K562 (cell line): Measurements from ENCODE around the gene BIVM. TPM values are rescaled to one million over a fixed set of nuclear protein-coding genes. Genes with fewer than 3 reads are reported as not detected.

Experiments
- CBFA2T3 ChIP-seq: fragments of 450-650 bp; IDR thresholded peaks from 2 replicates; pipeline ENCODE4 v1.6.1; 2017
- FOXA1 ChIP-seq: fragments of 450-650 bp; IDR thresholded peaks from 2 replicates; pipeline ENCODE4 v1.6.1; 2016; ENCODE audit warnings: mild to moderate bottlenecking, borderline replicate concordance
- GTF2F1 ChIP-seq: IDR thresholded peaks from 2 replicates; pipeline ENCODE4 v1.6.1; 2011; ENCODE audit warnings: low read depth, low read length, improper control_type of control experiment
- HDAC6 ChIP-seq: IDR thresholded peaks from 2 replicates; pipeline ENCODE4 v1.6.1; 2012; ENCODE audit warnings: low read depth, mild to moderate bottlenecking, control low read depth, inconsistent platforms, low read length, moderate library complexity
- HLTF ChIP-seq: fragments of 450-650 bp; IDR thresholded peaks from 2 replicates; pipeline ENCODE4 v1.6.1; 2016
- KAT7 ChIP-seq: sonication (generic); formaldehyde crosslinking; IDR thresholded peaks from 2 replicates; pipeline ENCODE4 v1.8.0; 2022; ENCODE audit warnings: missing genetic modification reagents, mild to moderate bottlenecking, borderline replicate concordance
- MBD2 ChIP-seq: sonication (generic); IDR thresholded peaks from 2 replicates; pipeline ENCODE4 v1.6.1; 2016; ENCODE audit warnings: low read depth, borderline replicate concordance
- MTA2 ChIP-seq: fragments of 450-650 bp; IDR thresholded peaks from 2 replicates; pipeline ENCODE4 v1.6.1; 2016; ENCODE audit warnings: low read depth
- OTX1 ChIP-seq: fragments of 450-650 bp; formaldehyde crosslinking; IDR thresholded peaks from 2 replicates; pipeline ENCODE4 v1.4.0; 2022; ENCODE audit warnings: mild to moderate bottlenecking
- RFX5 ChIP-seq: IDR thresholded peaks from 2 replicates; pipeline ENCODE4 v1.6.1; 2011; ENCODE audit warnings: low read depth, mild to moderate bottlenecking, improper control_type of control experiment, low read length
- RUNX1 ChIP-seq: sonication (generic); IDR thresholded peaks from 2 replicates; pipeline ENCODE4 v1.6.1; 2016; ENCODE audit warnings: antibody characterized with exemption, low read depth
- SIN3B ChIP-seq: fragments of 450-650 bp; IDR thresholded peaks from 2 replicates; pipeline ENCODE4 v1.6.1; 2017; ENCODE audit warnings: low read depth, mild to moderate bottlenecking, moderate library complexity
- YY1 ChIP-seq, 3 experiments: IDR thresholded peaks; 2 replicates each; pipeline ENCODE4 v1.6.1; 2011; ENCODE audit warnings: low read length in 2 of 3, mild to moderate bottlenecking in 2 of 3, moderate library complexity in 2 of 3, borderline replicate concordance in 1 of 3, control low read depth in 1 of 3, low read depth in 1 of 3; ENCODE audit not compliant: insufficient read depth in 3 of 3, insufficient replicate concordance in 2 of 3, control insufficient read depth in 1 of 3, insufficient read length in 1 of 3; ENCODE audit errors: extremely low read depth in 1 of 3
- ZBED1 ChIP-seq: IDR thresholded peaks from 2 replicates; pipeline ENCODE4 v1.6.1; 2014
- ZNF316 ChIP-seq: fragments of 450-650 bp; IDR thresholded peaks from 2 replicates; pipeline ENCODE4 v1.6.1; 2016
- ZNF668 ChIP-seq: fragments of 250-450 bp; sonication (Bioruptor Pico); IDR thresholded peaks from 2 replicates; pipeline ENCODE4 v1.8.0; 2022; ENCODE audit warnings: mild to moderate bottlenecking, inconsistent platforms
- ZSCAN32 ChIP-seq: fragments of 450-650 bp; formaldehyde crosslinking; IDR thresholded peaks from 2 replicates; pipeline ENCODE4 v1.4.0; 2020; ENCODE audit warnings: mild to moderate bottlenecking, moderate library complexity
- polyA plus RNA-seq, 8 experiments: library from polyadenylated mRNA; depleted of rRNA in 4 of 8; stranded (reverse) in 5 of 8; unstranded in 3 of 8; fragments of >200 nt; fragmentation: Nextera tagmentation in 2 of 8; fragmentation: Illumina TruSeq in 1 of 8; extraction: Ambion mirVana in 2 of 8; extraction: Trizol in 1 of 8; gene quantifications; 2 replicates each; pipeline versions ENCODE4 v1.2.1 to v1.2.3, GENCODE V29; 2011 to 2014; ENCODE audit warnings: inconsistent platforms in 1 of 8, missing spikeins in 1 of 8
- total RNA-seq, 7 experiments: library from RNA; depleted of rRNA in 6 of 7; stranded (reverse); fragments of >200 nt in 6 of 7; fragmentation: Illumina TruSeq in 2 of 7; extraction: Trizol in 2 of 7; gene quantifications; 2 replicates each; pipeline versions ENCODE4 v1.2.1 to v1.2.3, GENCODE V29; 2011 to 2021; ENCODE audit warnings: low replicate concordance in 1 of 7
- TF ChIP-seq, protein P1 (sequence below): fragments of 450-650 bp; IDR thresholded peaks from 2 replicates; pipeline ENCODE4 v1.6.1; 2016; ENCODE audit warnings: mild to moderate bottlenecking
- TF ChIP-seq, protein P2 (sequence below): fragments of 250-450 bp; sonication (Bioruptor Pico); IDR thresholded peaks from 2 replicates; pipeline ENCODE4 v1.4.0; 2020; ENCODE audit warnings: mild to moderate bottlenecking, moderate library complexity, borderline replicate concordance
- TF ChIP-seq, protein P3 (sequence below): sonication (generic); formaldehyde crosslinking; IDR thresholded peaks from 2 replicates; pipeline ENCODE4 v1.8.1; 2023; ENCODE audit warnings: mild to moderate bottlenecking, missing genetic modification reagents
- TF ChIP-seq, protein P4 (sequence below): sonication (generic); formaldehyde crosslinking; IDR thresholded peaks from 2 replicates; pipeline ENCODE4 v1.9.0; 2022; ENCODE audit warnings: mild to moderate bottlenecking, missing genetic modification reagents

Gene BIVM
- total and polyA plus RNA-seq, 9 of the 15 experiments (the other 6 are each of a cell fraction or from before 2014, with no cell fraction given) = 3.6 to 23.1 (median 16.8) TPM

DNA sequence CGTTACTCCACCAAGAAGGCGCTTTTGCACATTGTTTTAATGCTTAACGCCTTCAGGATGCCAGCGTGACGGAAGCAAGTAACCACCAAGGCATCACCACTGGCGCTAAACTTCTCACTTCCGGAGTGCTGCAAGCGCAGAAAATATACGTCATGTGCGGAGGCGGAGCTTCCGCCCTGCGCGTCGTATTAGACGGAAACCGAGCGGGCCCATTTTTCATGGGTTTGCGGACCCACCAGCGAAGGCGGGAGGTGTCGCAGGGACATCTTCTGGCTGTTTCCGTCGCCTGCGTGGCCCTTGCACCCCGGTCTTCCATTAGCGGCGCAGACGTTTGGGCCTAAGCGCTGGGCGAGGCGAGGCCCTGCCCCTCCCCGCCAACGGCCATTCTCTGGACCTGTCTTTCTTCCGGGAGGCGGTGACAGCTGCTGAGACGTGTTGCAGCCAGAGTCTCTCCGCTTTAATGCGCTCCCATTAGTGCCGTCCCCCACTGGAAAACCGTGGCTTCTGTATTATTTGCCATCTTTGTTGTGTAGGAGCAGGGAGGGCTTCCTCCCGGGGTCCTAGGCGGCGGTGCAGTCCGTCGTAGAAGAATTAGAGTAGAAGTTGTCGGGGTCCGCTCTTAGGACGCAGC, 46.8 kb downstream of the BIVM start, which contains the start of gene ERCC5 (continued):
- no peak for TF ChIP-seq HDAC6
- TF ChIP-seq, protein P1, sequence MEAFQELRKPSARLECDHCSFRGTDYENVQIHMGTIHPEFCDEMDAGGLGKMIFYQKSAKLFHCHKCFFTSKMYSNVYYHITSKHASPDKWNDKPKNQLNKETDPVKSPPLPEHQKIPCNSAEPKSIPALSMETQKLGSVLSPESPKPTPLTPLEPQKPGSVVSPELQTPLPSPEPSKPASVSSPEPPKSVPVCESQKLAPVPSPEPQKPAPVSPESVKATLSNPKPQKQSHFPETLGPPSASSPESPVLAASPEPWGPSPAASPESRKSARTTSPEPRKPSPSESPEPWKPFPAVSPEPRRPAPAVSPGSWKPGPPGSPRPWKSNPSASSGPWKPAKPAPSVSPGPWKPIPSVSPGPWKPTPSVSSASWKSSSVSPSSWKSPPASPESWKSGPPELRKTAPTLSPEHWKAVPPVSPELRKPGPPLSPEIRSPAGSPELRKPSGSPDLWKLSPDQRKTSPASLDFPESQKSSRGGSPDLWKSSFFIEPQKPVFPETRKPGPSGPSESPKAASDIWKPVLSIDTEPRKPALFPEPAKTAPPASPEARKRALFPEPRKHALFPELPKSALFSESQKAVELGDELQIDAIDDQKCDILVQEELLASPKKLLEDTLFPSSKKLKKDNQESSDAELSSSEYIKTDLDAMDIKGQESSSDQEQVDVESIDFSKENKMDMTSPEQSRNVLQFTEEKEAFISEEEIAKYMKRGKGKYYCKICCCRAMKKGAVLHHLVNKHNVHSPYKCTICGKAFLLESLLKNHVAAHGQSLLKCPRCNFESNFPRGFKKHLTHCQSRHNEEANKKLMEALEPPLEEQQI = no peak; the same call in 1 of the 2 replicates
- TF ChIP-seq ZSCAN32 (CRISPR knock-in tag) = no peak
- no peak for TF ChIP-seq RUNX1
- no peak for TF ChIP-seq CBFA2T3
- peak; percentile 72; the same call in 1 of the 2 replicates for TF ChIP-seq KAT7 (CRISPR knock-in tag)
- no peak for TF ChIP-seq MBD2
- no peak for TF ChIP-seq ZNF316
- TF ChIP-seq MTA2 = no peak
- TF ChIP-seq YY1 (IDR thresholded peaks at IDR 0.05; ENCODE audit: borderline replicate concordance in 1 of 3, control insufficient read depth in 1 of 3, extremely low read depth in 1 of 3, insufficient read depth in 3 of 3, insufficient read length in 1 of 3, insufficient replicate concordance in 2 of 3, low read depth in 1 of 3, low read length in 2 of 3) = peak in 2 of 3 experiments; percentile 77 to 87
- TF ChIP-seq SIN3B = peak; percentile 89
- no peak for TF ChIP-seq ZBED1
- TF ChIP-seq, protein P2, sequence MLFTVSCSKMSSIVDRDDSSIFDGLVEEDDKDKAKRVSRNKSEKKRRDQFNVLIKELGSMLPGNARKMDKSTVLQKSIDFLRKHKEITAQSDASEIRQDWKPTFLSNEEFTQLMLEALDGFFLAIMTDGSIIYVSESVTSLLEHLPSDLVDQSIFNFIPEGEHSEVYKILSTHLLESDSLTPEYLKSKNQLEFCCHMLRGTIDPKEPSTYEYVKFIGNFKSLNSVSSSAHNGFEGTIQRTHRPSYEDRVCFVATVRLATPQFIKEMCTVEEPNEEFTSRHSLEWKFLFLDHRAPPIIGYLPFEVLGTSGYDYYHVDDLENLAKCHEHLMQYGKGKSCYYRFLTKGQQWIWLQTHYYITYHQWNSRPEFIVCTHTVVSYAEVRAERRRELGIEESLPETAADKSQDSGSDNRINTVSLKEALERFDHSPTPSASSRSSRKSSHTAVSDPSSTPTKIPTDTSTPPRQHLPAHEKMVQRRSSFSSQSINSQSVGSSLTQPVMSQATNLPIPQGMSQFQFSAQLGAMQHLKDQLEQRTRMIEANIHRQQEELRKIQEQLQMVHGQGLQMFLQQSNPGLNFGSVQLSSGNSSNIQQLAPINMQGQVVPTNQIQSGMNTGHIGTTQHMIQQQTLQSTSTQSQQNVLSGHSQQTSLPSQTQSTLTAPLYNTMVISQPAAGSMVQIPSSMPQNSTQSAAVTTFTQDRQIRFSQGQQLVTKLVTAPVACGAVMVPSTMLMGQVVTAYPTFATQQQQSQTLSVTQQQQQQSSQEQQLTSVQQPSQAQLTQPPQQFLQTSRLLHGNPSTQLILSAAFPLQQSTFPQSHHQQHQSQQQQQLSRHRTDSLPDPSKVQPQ = no peak
- TF ChIP-seq, protein P3, sequence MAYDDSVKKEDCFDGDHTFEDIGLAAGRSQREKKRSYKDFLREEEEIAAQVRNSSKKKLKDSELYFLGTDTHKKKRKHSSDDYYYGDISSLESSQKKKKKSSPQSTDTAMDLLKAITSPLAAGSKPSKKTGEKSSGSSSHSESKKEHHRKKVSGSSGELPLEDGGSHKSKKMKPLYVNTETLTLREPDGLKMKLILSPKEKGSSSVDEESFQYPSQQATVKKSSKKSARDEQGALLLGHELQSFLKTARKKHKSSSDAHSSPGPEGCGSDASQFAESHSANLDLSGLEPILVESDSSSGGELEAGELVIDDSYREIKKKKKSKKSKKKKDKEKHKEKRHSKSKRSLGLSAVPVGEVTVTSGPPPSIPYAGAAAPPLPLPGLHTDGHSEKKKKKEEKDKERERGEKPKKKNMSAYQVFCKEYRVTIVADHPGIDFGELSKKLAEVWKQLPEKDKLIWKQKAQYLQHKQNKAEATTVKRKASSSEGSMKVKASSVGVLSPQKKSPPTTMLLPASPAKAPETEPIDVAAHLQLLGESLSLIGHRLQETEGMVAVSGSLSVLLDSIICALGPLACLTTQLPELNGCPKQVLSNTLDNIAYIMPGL (CRISPR knock-in tag) = no peak
- TF ChIP-seq OTX1 (CRISPR knock-in tag) = no peak
- TF ChIP-seq, protein P4, sequence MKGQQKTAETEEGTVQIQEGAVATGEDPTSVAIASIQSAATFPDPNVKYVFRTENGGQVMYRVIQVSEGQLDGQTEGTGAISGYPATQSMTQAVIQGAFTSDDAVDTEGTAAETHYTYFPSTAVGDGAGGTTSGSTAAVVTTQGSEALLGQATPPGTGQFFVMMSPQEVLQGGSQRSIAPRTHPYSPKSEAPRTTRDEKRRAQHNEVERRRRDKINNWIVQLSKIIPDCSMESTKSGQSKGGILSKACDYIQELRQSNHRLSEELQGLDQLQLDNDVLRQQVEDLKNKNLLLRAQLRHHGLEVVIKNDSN (CRISPR knock-in tag) = no peak
- no peak for TF ChIP-seq FOXA1
- no peak for TF ChIP-seq GTF2F1
- TF ChIP-seq ZNF668 (CRISPR knock-in tag) = no peak
- no peak for TF ChIP-seq RFX5
- no peak for TF ChIP-seq HLTF
